Activated naive CD8-positive, alpha-beta T cell treated with anti-CD3 and anti-CD28 coated beads, Interleukin-2, amount 50 U/mL, for 24 hours (primary cell): ENCODE results near the gene MEGF11.
"Not testable (repeated sequence)": the region's sequence is repeated elsewhere in the genome, so short reads cannot be mapped to it uniquely, and the experiment has no call there.

Experiments used
- ATAC-seq: fragments of 150-1000 bp; cut with Tn5 transposase; one replicate; pipeline ENCODE4 v1.10.0; 2021
- DNase-seq: peaks from one replicate; pipeline ENCODE4 v3.0.0; 2021
- H3K27ac Mint-ChIP-seq: one replicate; pipeline ENCODE4 v1.8.0; 2021; ENCODE audit warnings: mild to moderate bottlenecking, mixed read lengths
- H3K27me3 Mint-ChIP-seq: one replicate; pipeline ENCODE4 v1.8.0; 2021; ENCODE audit warnings: mixed read lengths
- H3K36me3 Mint-ChIP-seq: one replicate; pipeline ENCODE4 v1.8.0; 2021; ENCODE audit warnings: low read depth, mixed read lengths
- H3K4me1 Mint-ChIP-seq: one replicate; pipeline ENCODE4 v1.8.0; 2021; ENCODE audit warnings: mixed read lengths
- H3K4me3 Mint-ChIP-seq: one replicate; pipeline ENCODE4 v1.8.0; 2021; ENCODE audit warnings: mild to moderate bottlenecking, moderate library complexity, mixed read lengths
- H3K9me3 Mint-ChIP-seq: one replicate; pipeline ENCODE4 v1.8.0; 2021; ENCODE audit warnings: mixed read lengths

MEGF11 gene

DNA sequence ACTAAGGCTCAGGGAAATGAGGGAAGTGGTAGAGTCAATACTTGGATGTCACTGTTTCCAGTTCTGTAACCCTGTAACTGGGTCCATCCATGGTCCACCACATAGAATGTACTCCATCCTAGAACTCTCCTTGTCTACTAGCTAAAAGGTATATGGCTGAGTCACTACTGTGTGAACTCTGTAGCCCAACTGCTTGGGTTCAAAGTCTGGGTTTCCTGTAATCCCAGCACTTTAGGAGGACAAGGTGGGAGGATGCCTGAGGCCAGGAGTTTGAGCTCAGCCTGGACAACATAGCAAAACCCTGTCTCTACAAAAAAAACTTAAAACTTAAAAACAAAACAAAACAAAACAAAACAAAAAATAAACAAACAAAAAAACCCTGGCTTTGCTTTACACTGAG, 34.5 kb upstream of the MEGF11 start:
- H3K4me3 Mint-ChIP-seq, result no peak overlapping the region
- ATAC-seq (no peak), DNase-seq (no peak)
- H3K27me3 Mint-ChIP-seq, result no peaks in the 10 kb centered on the region
- no peak overlapping the region for H3K27ac Mint-ChIP-seq
- no peaks in the 10 kb centered on the region for H3K9me3 Mint-ChIP-seq
- no peaks in the 10 kb centered on the region for H3K36me3 Mint-ChIP-seq
- H3K4me1 Mint-ChIP-seq, result peaks cover 24% of the 10 kb centered on the region

DNA sequence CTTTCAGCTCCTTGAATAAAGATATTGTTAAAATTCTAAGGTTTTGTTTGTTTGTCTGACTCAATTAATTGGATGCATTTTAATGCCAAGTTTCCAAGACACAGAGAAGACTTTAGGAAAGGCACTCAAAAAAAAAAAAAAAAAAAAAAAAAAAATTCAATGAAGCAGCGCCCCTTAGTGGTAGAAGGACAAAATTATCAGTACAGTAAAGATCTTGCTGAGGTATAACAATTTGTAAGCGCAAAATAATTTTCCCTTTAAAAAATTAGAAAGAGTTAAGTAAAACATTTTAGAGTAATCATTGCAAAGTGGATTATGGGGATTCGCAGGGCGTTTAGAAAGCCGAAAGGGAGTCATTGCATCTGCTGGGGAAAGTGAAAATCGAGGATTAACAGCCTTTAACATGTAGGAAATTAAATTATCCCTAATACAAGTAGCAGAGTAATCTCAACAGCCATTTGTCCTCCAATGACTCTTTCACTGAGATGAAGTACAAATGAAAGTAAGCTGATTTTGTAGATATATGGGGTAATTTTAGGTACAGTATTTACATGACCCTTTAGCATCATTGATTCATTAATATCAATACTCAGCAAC, 34.0 kb upstream of the MEGF11 start:
- H3K9me3 Mint-ChIP-seq, result no peaks in the 10 kb centered on the region
- no peak overlapping the region for H3K27ac Mint-ChIP-seq
- no peak overlapping the region for H3K4me3 Mint-ChIP-seq
- no peak for DNase-seq
- peaks cover 22% of the 10 kb centered on the region for H3K4me1 Mint-ChIP-seq
- ATAC-seq, result no peak
- H3K27me3 Mint-ChIP-seq, result no peaks in the 10 kb centered on the region
- no peaks in the 10 kb centered on the region for H3K36me3 Mint-ChIP-seq

- no peak for DNase-seq
- Mint-ChIP-seq H3K9me3 (no peaks in the 10 kb centered on the region), H3K27ac (no peak overlapping the region), H3K36me3 (no peaks in the 10 kb centered on the region), H3K27me3 (no peaks in the 10 kb centered on the region), H3K4me3 (no peak overlapping the region), H3K4me1 (peaks cover 9% of the 10 kb centered on the region)
- no peak for ATAC-seq
These were observed 32.2 kb upstream of the MEGF11 start for GRCh38 chr15:66285533-66286280.

DNA sequence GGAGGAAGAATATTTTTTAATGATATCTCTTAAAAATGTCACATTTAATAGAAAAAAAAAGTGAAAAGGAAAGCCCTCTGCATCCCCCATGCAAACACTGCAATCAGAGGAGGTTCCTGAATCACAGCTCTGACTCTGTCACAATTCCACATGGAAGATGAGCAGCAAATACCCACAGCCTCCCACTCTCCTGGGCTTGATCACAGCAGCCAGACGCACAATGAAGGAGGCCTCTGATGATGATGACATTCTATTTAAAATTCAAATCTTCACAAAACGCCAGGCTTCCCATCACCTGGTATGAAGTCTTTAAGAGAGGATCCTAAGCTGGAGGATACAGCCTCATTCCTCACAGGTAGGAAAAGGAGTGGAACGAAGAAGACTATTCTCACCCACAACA, 30.7 kb upstream of the MEGF11 start:
- no peaks in the 10 kb centered on the region for H3K27me3 Mint-ChIP-seq
- no peak for ATAC-seq
- no peak overlapping the region for H3K4me3 Mint-ChIP-seq
- peaks cover 2% of the 10 kb centered on the region for H3K4me1 Mint-ChIP-seq
- DNase-seq, result no peak
- no peaks in the 10 kb centered on the region for H3K36me3 Mint-ChIP-seq
- no peaks in the 10 kb centered on the region for H3K9me3 Mint-ChIP-seq
- no peak overlapping the region for H3K27ac Mint-ChIP-seq

DNA sequence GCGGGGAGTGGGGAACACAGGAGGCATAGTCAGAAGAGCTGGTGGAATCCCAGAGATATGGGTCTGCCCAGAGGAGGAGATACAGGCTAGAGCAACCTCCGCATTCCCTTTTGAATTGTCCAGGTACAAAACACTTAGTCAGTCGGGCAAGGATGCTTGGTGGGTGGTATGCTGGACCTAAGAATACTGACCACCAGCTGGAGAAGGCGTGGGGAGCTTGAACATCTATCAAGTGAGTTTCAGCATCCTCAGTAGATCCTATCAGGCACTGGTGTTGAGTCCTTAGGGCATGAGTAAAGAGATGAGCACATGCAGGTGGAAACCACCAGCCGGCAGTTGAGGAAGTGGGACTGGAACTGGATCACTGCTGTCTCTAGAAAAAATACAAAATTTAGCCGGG, 25.1 kb upstream of the MEGF11 start:
- H3K4me1 Mint-ChIP-seq, result no peaks in the 10 kb centered on the region
- no peak overlapping the region for H3K4me3 Mint-ChIP-seq
- H3K36me3 Mint-ChIP-seq, result no peaks in the 10 kb centered on the region
- H3K27me3 Mint-ChIP-seq, result no peaks in the 10 kb centered on the region
- DNase-seq (no peak), ATAC-seq (no peak)
- no peak overlapping the region for H3K27ac Mint-ChIP-seq
- H3K9me3 Mint-ChIP-seq, result peaks cover 5% of the 10 kb centered on the region

- DNase-seq, result no peak
- no peaks in the 10 kb centered on the region for H3K36me3 Mint-ChIP-seq
- H3K4me3 Mint-ChIP-seq, result no peak overlapping the region
- no peak overlapping the region for H3K27ac Mint-ChIP-seq
- no peak for ATAC-seq
- H3K4me1 Mint-ChIP-seq, result no peaks in the 10 kb centered on the region
- no peaks in the 10 kb centered on the region for H3K27me3 Mint-ChIP-seq
- peaks cover 5% of the 10 kb centered on the region for H3K9me3 Mint-ChIP-seq
These were observed 24.5 kb upstream of the MEGF11 start for GRCh38 chr15:66278056-66278455.

GRCh38 chr15:66276546-66276945, 23.0 kb upstream of the MEGF11 start:
- Mint-ChIP-seq H3K4me1 (no peaks in the 10 kb centered on the region), H3K27ac (no peak overlapping the region), H3K36me3 (no peaks in the 10 kb centered on the region), H3K9me3 (peaks cover 5% of the 10 kb centered on the region), H3K27me3 (no peaks in the 10 kb centered on the region), H3K4me3 (no peak overlapping the region)
- no peak for DNase-seq
- ATAC-seq, result no peak

- Mint-ChIP-seq H3K27ac (no peak overlapping the region), H3K4me3 (no peak overlapping the region), H3K27me3 (no peaks in the 10 kb centered on the region), H3K9me3 (peaks cover 5% of the 10 kb centered on the region), H3K36me3 (no peaks in the 10 kb centered on the region), H3K4me1 (peaks cover 1% of the 10 kb centered on the region)
- ATAC-seq (no peak), DNase-seq (no peak)
These were observed 21.8 kb upstream of the MEGF11 start for GRCh38 chr15:66275352-66275751.

- peaks cover 3% of the 10 kb centered on the region for H3K4me1 Mint-ChIP-seq
- no peaks in the 10 kb centered on the region for H3K27me3 Mint-ChIP-seq
- no peaks in the 10 kb centered on the region for H3K36me3 Mint-ChIP-seq
- H3K27ac Mint-ChIP-seq, result no peak overlapping the region
- H3K9me3 Mint-ChIP-seq, result peaks cover 5% of the 10 kb centered on the region
- ATAC-seq, result no peak
- no peak for DNase-seq
- no peak overlapping the region for H3K4me3 Mint-ChIP-seq
These were observed 17.4 kb upstream of the MEGF11 start for GRCh38 chr15:66270932-66271331.

DNA sequence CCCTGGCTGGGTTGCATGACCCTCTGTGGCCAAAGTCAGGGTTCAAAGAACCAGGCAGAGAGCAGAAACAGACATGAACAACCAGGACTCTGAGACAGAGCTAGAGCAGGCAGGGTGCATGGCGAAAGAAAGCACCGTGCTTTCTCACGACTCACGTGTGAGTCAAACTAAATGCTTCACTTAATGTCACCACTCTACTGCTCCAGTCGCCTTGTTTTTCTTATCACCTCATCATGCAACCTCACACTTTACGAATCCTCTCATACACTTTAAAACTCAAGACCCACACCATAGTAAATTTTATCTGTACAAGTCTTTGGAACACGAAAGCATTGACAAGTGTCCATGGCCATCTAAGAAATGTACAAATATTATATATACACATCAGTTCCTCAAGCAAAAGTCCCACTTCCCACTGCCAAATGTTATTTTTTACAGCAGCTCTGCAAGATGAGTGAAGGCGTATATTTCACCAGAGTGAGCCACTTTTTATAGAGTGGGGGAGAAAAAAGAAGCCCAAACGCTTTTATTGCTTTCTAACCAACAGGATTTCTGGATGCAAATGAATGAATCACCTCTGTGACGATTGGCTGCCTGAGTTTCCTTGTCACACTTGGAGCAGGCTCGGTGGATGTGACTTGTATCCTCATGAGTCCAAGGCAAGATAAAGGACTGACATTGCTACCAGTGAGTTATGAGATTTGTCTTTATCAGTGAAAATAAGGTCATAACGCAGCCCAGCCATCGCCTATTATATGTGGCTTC, 16.0 kb upstream of the MEGF11 start:
- Mint-ChIP-seq H3K36me3 (no peaks in the 10 kb centered on the region), H3K9me3 (no peaks in the 10 kb centered on the region), H3K4me3 (no peak overlapping the region), H3K27ac (no peak overlapping the region), H3K4me1 (peaks cover 3% of the 10 kb centered on the region), H3K27me3 (peaks cover 2% of the 10 kb centered on the region)
- ATAC-seq (no peak), DNase-seq (no peak)

- H3K27ac Mint-ChIP-seq, result no peak overlapping the region
- H3K9me3 Mint-ChIP-seq, result peaks cover 10% of the 10 kb centered on the region
- peaks cover 17% of the 10 kb centered on the region for H3K27me3 Mint-ChIP-seq
- H3K36me3 Mint-ChIP-seq, result peaks cover 3% of the 10 kb centered on the region
- peaks cover 2% of the 10 kb centered on the region for H3K4me1 Mint-ChIP-seq
- H3K4me3 Mint-ChIP-seq, result no peak overlapping the region
- DNase-seq (no peak), ATAC-seq (no peak)
These were observed 11.4 kb upstream of the MEGF11 start for GRCh38 chr15:66264859-66265513.

GRCh38 chr15:66262837-66263236, 9.3 kb upstream of the MEGF11 start:
- DNase-seq, H3K36me3 Mint-ChIP-seq, ATAC-seq, H3K4me3 Mint-ChIP-seq, H3K27ac Mint-ChIP-seq, H3K4me1 Mint-ChIP-seq: not testable (repeated sequence)
- Mint-ChIP-seq H3K27me3 (peaks cover 17% of the 10 kb centered on the region), H3K9me3 (peaks cover 10% of the 10 kb centered on the region)

DNA sequence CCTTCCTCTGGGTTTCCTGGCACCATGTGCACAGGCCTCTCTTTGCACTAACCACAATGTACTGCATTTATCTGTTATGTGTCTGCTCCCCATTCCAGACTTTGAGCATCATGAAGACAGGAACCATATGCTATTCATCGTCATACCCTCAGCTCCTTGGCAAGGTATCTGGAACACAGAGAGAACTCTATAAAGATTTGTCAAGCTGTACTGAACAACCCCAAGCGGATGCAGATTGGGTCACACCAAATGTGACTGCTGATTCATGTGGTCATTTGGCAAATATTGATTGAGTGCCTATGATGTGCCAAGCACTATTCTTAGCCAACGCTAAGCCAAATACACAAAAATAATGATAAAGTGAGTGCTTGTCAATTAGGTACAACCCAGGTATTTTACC, 7.5 kb upstream of the MEGF11 start:
- ATAC-seq (no peak), DNase-seq (no peak)
- peaks cover 29% of the 10 kb centered on the region for H3K27me3 Mint-ChIP-seq
- no peak overlapping the region for H3K27ac Mint-ChIP-seq
- H3K36me3 Mint-ChIP-seq, result peaks cover 3% of the 10 kb centered on the region
- peaks cover 10% of the 10 kb centered on the region for H3K9me3 Mint-ChIP-seq
- no peaks in the 10 kb centered on the region for H3K4me1 Mint-ChIP-seq
- H3K4me3 Mint-ChIP-seq, result no peak overlapping the region

GRCh38 chr15:66256692-66257091, 3.1 kb upstream of the MEGF11 start:
- no peak for ATAC-seq
- peaks cover 49% of the 10 kb centered on the region for H3K27me3 Mint-ChIP-seq

More at GRCh38 chr15:66256692-66257091, 3.1 kb upstream of the MEGF11 start:
- Mint-ChIP-seq H3K36me3 (no peaks in the 10 kb centered on the region), H3K9me3 (no peaks in the 10 kb centered on the region), H3K27ac (no peak overlapping the region), H3K4me1 (peaks cover 18% of the 10 kb centered on the region), H3K4me3 (no peak overlapping the region)
- DNase-seq, result no peak
